Stimulated activated CD4-positive, alpha-beta T cell treated with anti-CD3 and anti-CD28 coated beads, TNF-alpha, amount 100 ng/mL, for 48 hours (primary cell): ENCODE results near the gene RABGEF1.
"Not testable (repeated sequence)": the region's sequence is repeated elsewhere in the genome, so short reads cannot be mapped to it uniquely, and the experiment has no call there.

ENCODE experiments used
- DNase-seq, 3 donors: peaks; one replicate each; pipeline ENCODE4 v3.0.0-alpha.2; 2020; ENCODE audit warnings: low read depth in 3 of 3

Gene RABGEF1

GRCh38 chr7:66815186-66815875 lies 74.8 kb downstream of the RABGEF1 start:
- DNase-seq, result not testable (repeated sequence)

GRCh38 chr7:66815951-66816350 lies 75.4 kb downstream of the RABGEF1 start:
- DNase-seq, result no peak

- DNase-seq, result not testable (repeated sequence)
Observed at GRCh38 chr7:66816658-66817057, 76.1 kb downstream of the RABGEF1 start.

GRCh38 chr7:66817208-66817795 lies 76.8 kb downstream of the RABGEF1 start:
- DNase-seq, result not testable (repeated sequence)

GRCh38 chr7:66817956-66818355 lies 77.4 kb downstream of the RABGEF1 start:
- not testable (repeated sequence) for DNase-seq

- DNase-seq, result no peak
Observed at GRCh38 chr7:66824041-66824440, 83.5 kb downstream of the RABGEF1 start.

- DNase-seq, result peak; percentile 25 to 43 (median 32)
Observed at GRCh38 chr7:66825538-66825937, 85.0 kb downstream of the RABGEF1 start.

- no peak for DNase-seq
Observed at GRCh38 chr7:66826649-66827048, 86.1 kb downstream of the RABGEF1 start.

GRCh38 chr7:66830976-66831375 lies 90.4 kb downstream of the RABGEF1 start:
- not testable (repeated sequence) for DNase-seq

GRCh38 chr7:66832531-66833351 lies 92.2 kb downstream of the RABGEF1 start:
- DNase-seq, result no peak

- peak; percentile 34 to 45 (median 43) for DNase-seq
Observed at GRCh38 chr7:66837007-66837406, 96.5 kb downstream of the RABGEF1 start.

- DNase-seq, result no peak
Observed at GRCh38 chr7:66837661-66838060, 97.1 kb downstream of the RABGEF1 start.

- DNase-seq, result no peak
Observed at GRCh38 chr7:66839814-66840213, 99.3 kb downstream of the RABGEF1 start.

- DNase-seq, result no peak
Observed at GRCh38 chr7:66840316-66840715, 99.8 kb downstream of the RABGEF1 start.

- DNase-seq, result no peak
Observed at GRCh38 chr7:66841898-66842297, 101.4 kb downstream of the RABGEF1 start.

- DNase-seq, result not testable (repeated sequence)
Observed at GRCh38 chr7:66843492-66843891, 103.0 kb downstream of the RABGEF1 start.

GRCh38 chr7:66844552-66845378 lies 104.2 kb downstream of the RABGEF1 start:
- DNase-seq, result peak; percentile 97 to 99 (median 98)

GRCh38 chr7:66845379-66846095 lies 105.0 kb downstream of the RABGEF1 start:
- no peak for DNase-seq

GRCh38 chr7:66846096-66846445 lies 105.5 kb downstream of the RABGEF1 start:
- DNase-seq, result not testable (repeated sequence)

- DNase-seq, result not testable (repeated sequence)
Observed at GRCh38 chr7:66847523-66847855, 107.0 kb downstream of the RABGEF1 start.
